ENCODE measurements around the gene FXYD1.

- TF ChIP-seq CTCF (IDR thresholded peaks at IDR 0.05 in 4 of 5, conservative IDR thresholded peaks at IDR 0.05 in 1 of 5), result no peak
- TF ChIP-seq POLR2A (IDR thresholded peaks at IDR 0.05), result no peak
Observed at GRCh38 chr19:35119091-35119490, 19.5 kb upstream of the FXYD1 start.

All from gastrocnemius medialis (tissue), 4 donors.